ENCODE results near the gene RPGRIP1L. TPM values are rescaled to one million over a fixed set of nuclear protein-coding genes. Genes with fewer than 3 reads are reported as not detected.

RPGRIP1L gene
- total and polyA plus RNA-seq, 2 of the 13 experiments (the other 11 are each of a cell fraction or from before 2014, with no cell fraction given) = 5.0 to 13.5 TPM

GRCh38 chr16:53549970-53550690, 153.5 kb downstream of the RPGRIP1L start (continued):
- TF ChIP-seq JUNB (CRISPR knock-in tag; IDR thresholded peaks at IDR 0.05; ENCODE audit: borderline replicate concordance) (no peak), PAWR (CRISPR knock-in tag; IDR thresholded peaks at IDR 0.05; ENCODE audit: borderline replicate concordance) (no peak), STAG1 (CRISPR knock-in tag; IDR thresholded peaks at IDR 0.05) (peak; percentile 97), ZBTB37 (CRISPR knock-in tag; IDR thresholded peaks at IDR 0.05) (no peak), KLF6 (CRISPR knock-in tag; IDR thresholded peaks at IDR 0.05) (peak; percentile 73), ZNF34 (CRISPR knock-in tag; IDR thresholded peaks at IDR 0.05; ENCODE audit: borderline replicate concordance) (0 out of 2 replicates have a peak, but pooled peaks have one; percentile 69), ZBTB20 (CRISPR knock-in tag; IDR thresholded peaks at IDR 0.05; ENCODE audit: borderline replicate concordance, low read depth) (peak; percentile 37; the same call in 1 of the 2 replicates), ZNF720 (CRISPR knock-in tag; IDR thresholded peaks at IDR 0.05) (no peak), ZBED4 (CRISPR knock-in tag; IDR thresholded peaks at IDR 0.05; ENCODE audit: borderline replicate concordance) (peak; percentile 28; the same call in 1 of the 2 replicates), ZNF556 (CRISPR knock-in tag; IDR thresholded peaks at IDR 0.05; ENCODE audit: borderline replicate concordance) (no peak), AHR (CRISPR knock-in tag; IDR thresholded peaks at IDR 0.05) (no peak), NR2F6 (IDR thresholded peaks at IDR 0.05) (no peak), NR2F6 (CRISPR knock-in tag; IDR thresholded peaks at IDR 0.05) (peak; percentile 22; the same call in 1 of the 2 replicates), CENPT (CRISPR knock-in tag; IDR thresholded peaks at IDR 0.05; ENCODE audit: low read depth) (no peak), ZNF253 (CRISPR knock-in tag; IDR thresholded peaks at IDR 0.05; ENCODE audit: borderline replicate concordance) (no peak), SIX4 (CRISPR knock-in tag; IDR thresholded peaks at IDR 0.05) (0 out of 2 replicates have a peak, but pooled peaks have one; percentile 19), SMC3 (IDR thresholded peaks at IDR 0.05; ENCODE audit: low read length) (peak; percentile 75)

Other genes starting within 250 kb of the RPGRIP1L start
- gene AKTIP, start 200.7 kb downstream of the RPGRIP1L start, total RNA-seq (2016; rRNA removed; fragmentation: Illumina TruSeq; extraction: Trizol) = 28.8 and 30.1 TPM in 2 replicates
- gene AKTIP, start 200.7 kb downstream of the RPGRIP1L start, polyA plus RNA-seq (2011; rRNA removed) = 45.6 and 49.0 TPM in 2 replicates
- gene FTO, start 297 bp upstream of the RPGRIP1L start, total RNA-seq (2016; rRNA removed; fragmentation: Illumina TruSeq; extraction: Trizol) = 55.8 and 92.5 TPM in 2 replicates
- 41.6 and 43.3 TPM in 2 replicates for gene FTO, start 297 bp upstream of the RPGRIP1L start, polyA plus RNA-seq (2011; rRNA removed)